22Rv1 (cell line): ENCODE measurements around the gene CROCC2.

Experiments used
- ZFX ChIP-seq: fragments of 450-650 bp; IDR thresholded peaks from 2 replicates; pipeline ENCODE4 v1.6.1; 2017; ENCODE audit warnings: antibody characterized with exemption, borderline replicate concordance
- TF ChIP-seq, protein P1 (sequence below): fragments of 450-650 bp; IDR thresholded peaks from 2 replicates; pipeline ENCODE4 v1.5.1; 2017; ENCODE audit warnings: mild to moderate bottlenecking

DNA sequence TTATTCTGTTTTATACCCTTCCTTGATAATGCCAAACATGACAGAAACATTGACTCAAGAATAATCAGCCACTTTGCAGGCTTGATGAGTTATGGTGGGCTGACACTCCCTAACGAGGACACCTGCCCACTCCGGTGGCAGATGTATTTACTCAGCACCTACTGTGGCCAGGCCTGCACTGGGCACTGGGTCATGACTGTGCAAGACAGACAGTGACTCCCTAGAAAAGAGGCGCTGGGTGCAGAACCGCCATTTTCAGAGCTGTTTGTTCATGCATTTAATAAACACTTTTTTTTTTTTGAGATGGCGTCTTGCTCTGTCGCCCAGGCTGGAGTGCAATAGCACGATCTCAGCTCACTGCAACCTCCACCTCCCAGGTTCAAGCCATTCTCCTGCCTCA, 124.7 kb downstream of the CROCC2 start:
- TF ChIP-seq, protein P1, sequence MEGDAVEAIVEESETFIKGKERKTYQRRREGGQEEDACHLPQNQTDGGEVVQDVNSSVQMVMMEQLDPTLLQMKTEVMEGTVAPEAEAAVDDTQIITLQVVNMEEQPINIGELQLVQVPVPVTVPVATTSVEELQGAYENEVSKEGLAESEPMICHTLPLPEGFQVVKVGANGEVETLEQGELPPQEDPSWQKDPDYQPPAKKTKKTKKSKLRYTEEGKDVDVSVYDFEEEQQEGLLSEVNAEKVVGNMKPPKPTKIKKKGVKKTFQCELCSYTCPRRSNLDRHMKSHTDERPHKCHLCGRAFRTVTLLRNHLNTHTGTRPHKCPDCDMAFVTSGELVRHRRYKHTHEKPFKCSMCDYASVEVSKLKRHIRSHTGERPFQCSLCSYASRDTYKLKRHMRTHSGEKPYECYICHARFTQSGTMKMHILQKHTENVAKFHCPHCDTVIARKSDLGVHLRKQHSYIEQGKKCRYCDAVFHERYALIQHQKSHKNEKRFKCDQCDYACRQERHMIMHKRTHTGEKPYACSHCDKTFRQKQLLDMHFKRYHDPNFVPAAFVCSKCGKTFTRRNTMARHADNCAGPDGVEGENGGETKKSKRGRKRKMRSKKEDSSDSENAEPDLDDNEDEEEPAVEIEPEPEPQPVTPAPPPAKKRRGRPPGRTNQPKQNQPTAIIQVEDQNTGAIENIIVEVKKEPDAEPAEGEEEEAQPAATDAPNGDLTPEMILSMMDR = no peak
- no peak for TF ChIP-seq ZFX
